Stimulated activated CD8-positive, alpha-beta memory T cell treated with anti-CD3 and anti-CD28 coated beads, Interleukin-2, amount 100 ng/mL, for 48 hours (primary cell): ENCODE results near the gene TBX21.
"Not testable (repeated sequence)": the region's sequence is repeated elsewhere in the genome, so short reads cannot be mapped to it uniquely, and the experiment has no call there.

Experiments
- DNase-seq, 2 donors: peaks; one replicate each; pipeline ENCODE4 v3.0.0-alpha.2; 2020; ENCODE audit warnings: low read depth in 2 of 2

TBX21 gene

DNA sequence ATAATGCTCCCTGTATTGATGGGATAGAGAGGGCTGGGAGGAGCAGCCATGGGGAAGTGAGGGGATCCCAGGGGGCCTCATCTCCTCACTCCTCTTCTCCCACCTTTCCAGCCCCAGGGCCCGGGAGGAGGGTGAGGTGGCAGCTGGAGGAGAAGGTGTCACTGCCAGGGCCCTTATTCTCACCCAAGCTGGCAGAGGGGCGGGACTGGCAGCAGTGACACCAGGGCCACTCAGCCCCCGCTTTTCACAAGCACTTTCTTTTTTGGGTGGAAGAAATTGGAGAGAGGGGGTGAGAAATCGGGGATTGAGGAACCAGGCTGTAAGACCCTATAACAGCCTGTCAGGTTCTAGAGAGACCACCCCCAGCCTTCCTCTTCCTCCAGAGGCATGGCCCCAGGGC, 2.4 kb upstream of the TBX21 start:
- DNase-seq = no peak

DNA sequence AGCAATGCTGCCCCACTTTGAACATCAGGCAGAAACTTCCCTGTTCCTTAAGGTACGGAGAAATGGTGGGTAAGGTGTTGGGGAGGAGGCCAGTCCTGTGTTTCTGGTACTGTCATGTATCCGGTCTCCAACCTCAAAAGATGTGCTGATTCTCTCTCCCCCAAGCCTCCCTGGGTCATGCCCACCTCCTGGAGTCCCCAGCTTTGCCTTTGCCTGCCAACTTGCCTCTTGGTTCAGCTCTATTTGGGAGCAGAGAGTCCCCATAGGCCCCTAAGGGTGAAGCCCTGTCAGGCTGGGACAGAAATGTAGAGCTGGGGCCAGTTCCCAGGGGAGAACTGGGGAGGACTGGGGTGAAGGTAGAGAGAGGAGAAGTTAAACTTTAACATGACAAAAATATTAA, 1.6 kb upstream of the TBX21 start:
- DNase-seq = no peak

DNA sequence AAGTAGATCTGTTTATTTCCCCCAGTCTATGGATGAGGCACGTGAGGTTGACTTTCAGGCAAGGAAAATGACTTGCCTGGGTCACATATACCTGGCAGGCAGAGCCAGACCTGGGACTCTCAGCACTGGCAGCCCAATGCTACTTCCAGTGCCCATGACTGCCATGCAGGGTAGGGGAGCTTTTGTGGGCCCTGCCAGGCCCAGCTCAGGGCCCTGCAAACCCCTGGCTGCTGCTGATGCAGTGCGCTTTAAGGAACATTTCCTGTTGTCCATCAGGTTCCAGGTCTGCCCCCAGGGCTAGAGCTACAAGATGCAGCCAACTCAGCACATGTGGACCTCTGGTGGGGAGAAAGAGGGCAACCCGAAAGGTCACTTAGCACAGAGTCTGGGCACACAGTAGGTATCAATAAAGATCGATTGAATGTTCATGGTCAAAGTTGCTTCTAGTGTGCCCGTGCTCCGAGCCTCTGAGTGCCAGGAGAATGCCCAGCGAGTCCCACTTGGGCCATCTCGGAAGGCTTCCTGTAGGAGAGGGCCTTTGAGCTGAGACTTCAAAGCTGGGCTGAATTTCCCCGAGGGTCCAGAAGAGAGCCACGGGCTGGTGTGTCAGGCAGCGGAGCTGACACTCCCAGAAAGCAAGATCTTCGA, 513 bp upstream of the TBX21 start:
- no peak for DNase-seq

DNA sequence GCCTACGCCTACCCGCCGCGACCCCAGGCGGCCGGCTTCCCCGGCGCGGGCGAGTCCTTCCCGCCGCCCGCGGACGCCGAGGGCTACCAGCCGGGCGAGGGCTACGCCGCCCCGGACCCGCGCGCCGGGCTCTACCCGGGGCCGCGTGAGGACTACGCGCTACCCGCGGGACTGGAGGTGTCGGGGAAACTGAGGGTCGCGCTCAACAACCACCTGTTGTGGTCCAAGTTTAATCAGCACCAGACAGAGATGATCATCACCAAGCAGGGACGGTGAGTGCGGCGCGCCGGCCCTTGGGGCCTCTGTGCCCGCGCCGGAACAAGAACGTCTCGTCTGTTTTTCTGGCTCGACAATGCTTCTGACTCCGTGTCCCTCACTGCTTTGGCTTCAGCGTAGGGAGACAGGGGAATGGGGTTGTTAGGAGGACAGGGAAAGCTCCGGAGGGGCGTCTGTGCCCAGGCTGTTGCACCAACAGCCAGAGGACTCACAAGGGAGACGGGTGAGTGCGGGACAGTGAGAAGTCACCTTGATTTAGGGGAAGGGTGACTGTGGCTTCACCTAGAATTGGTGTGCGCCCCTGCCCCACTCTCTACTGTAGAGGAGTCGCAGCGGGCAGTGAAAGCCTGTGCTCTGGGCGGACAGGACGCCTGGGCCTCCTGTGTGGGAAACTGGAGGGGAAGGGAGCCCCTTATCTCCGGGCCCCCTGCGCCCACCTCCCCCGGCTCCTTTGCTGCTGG, 806 bp downstream of the TBX21 start:
- DNase-seq = no peak

DNA sequence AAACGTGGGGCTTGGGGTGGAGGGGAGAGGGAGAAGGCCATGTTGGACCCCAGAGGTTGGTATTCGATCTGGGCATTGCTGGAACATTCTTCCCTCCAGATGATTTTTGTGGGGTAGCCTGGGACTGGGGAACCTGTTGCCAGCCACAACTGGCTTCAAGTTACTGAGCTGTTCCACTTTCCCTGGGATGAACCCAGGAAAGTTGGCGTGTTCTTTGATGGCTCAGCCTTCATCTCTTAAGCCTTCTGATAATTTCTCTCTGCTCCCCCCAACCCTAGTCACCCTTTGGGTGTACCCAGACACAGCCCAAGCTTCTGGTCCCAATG, 2.1 kb downstream of the TBX21 start:
- DNase-seq = no peak

DNA sequence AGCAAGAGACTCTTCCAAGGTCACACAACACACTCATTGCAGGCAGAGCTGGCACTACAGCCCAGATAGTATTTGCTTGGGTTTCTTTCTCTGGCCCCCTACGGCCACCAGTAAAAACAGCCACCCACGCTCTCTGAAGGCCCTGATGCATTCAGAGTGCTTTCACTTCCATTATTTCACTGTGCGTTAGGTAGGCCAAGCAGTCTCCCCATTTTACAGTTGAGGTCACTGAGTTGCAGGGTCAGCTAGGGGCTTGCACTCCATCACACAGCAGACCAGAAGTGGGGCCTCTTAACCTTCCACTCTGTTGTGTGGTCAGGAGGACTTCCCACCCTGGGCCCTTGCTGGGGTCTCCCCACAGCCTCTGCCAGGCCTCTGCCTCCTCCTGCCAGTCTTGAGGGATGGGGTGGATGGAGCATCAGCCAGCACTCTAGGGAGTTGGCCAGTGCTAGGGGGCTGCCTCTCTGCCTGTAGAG, 2.5 kb downstream of the TBX21 start:
- DNase-seq = no peak

DNA sequence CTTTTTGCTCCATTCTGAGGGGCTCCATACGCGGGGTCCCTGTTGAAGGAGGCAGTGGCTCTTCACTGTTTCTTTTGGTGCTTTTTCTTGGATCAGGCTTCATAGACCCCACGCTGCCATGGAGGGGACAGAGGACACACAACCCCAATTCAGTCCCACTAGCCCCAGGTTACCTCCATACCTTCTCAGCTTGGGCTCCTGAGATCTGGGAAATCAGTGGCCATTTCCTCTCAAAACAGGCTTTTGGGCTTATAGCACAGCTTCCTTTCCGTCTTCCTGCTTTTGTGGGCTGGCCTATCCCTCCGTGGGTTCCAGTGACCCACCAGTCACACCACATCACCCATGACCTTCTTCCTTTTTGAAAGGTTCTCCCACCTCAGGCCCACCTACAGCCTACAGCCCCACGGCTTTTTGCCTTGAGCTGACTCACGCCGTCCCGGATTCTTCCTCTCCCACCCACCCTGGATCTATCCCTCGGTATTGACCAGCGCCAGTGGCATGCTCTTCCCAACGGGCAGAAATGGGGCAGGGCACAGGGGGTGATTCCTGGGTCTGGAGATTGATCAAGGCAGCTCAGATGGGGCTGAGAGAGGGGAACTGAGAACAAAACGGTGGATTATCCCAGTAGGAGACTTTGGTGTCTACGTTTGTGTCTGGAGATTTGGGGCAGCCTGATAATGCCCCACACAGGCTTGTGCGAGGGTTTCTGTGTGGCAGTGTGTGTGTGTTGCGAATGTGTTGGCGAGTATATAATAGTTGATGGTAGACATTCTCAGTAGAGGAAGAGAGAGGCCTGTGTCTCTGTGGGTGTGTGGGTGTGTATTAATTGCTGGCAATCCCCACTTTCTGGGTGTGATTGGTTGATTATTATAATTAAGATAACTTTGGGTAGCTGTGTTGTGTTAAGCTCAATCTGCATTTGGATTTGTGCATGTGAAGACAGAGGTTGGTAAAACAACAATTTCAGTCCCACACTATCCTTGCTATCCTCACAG, 3.8 kb downstream of the TBX21 start:
- no peak for DNase-seq

DNA sequence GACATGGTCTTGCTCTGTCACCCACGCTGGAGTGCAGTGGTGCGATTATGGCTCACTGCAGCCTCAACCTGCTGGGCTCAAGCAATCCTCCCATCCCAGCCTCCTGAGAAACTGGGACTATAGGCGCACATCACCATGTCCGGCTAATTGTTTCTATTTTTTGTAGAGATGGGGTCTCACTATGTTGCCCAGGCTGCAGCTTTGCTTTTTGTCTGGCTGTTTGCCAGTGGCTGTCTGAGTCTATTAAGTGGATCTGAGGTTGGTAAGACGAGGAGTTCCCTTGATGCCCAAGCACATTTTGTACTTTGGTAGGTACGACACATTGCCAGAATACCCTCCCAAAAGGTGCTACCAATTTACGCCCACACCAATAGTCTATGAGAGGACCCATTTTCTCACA, 5.1 kb downstream of the TBX21 start:
- DNase-seq = no peak

DNA sequence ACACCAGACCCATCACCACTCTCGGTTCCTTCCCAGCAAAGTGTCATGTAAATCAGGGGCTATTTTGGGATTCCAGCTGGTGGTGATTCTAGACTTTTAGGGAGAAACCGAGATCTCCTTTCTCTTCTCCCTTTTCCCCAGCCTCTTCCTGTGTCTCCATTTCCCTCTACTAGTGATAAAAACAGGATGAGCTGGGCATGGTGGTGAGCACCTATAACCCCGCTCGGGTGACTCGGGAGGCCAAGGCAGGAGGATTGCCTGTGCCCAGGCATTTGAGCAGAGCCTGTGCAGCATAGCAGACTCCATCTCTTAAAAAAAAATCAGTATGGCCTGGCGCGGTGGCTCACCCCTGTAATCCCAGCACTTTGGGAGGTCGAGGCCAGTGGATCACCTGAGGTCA, 6.1 kb downstream of the TBX21 start:
- no peak for DNase-seq

DNA sequence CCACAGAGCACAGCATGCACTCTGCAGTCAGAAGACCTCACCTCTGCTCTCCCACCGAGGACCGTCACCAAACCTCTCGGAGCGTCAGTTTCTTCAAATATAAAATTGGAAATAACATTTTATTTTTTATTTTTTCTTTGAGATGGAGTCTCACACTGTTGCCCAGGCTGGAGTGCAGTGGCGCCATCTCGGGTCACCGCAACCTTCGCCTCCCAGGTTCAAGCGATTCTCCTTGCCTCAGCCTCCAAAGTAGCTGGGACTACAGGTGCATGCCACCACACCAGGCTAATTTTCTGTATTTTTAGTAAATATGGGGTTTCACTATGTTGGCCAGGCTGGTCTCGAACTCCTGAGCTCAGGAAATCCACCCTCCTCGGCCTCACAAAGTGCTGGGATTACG, 6.9 kb downstream of the TBX21 start:
- DNase-seq = not testable (repeated sequence)

DNA sequence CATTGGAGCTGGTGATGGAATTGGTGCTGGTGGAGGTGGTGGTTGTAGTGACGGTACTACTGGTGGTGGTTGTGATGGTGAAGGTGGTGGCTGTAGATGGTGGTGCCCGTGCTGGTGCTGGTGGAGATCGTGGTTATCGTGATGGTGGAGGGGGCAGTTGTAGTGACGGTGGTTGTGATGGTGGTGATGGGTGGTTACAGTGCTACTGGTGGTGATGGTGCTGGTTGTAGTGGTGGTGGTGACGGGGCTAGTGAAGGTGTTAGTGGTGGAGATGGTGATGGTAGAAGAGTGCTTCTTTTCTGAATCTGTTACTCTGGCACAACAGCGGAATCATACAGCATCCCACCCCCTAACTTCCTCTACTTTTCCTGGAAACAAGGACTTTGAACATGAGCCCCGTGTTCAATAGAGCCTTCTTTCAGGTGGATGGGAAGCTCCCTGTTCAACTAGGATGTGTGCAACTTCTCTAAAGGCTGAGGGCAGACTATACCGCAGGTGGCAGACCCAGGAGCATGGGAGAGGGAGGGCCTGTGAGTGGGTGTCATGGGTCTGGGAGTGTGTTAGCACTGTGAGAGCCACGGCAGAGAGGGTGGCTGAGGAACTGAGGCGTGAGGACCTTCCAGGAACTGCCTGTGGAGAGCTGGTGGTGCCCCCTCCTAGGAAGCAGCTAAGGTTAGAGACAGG, 8.2 kb downstream of the TBX21 start:
- no peak for DNase-seq

DNA sequence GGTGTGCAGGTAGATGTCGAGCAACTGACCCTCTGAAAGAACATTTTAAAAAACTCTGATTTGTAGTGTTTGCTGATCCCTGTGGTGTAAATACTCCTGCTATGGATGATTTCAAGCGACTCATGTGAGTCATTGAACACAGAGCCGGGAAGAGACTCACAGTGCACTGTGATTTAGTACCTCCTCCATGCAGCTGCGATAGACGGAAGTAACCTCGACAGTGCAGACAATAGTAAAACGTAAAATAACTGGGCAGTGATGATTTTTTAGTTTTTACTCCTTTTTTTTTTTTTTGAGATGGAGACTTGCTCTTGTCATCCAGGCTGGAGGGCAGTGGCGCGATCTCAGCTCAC, 8.7 kb downstream of the TBX21 start:
- no peak for DNase-seq

DNA sequence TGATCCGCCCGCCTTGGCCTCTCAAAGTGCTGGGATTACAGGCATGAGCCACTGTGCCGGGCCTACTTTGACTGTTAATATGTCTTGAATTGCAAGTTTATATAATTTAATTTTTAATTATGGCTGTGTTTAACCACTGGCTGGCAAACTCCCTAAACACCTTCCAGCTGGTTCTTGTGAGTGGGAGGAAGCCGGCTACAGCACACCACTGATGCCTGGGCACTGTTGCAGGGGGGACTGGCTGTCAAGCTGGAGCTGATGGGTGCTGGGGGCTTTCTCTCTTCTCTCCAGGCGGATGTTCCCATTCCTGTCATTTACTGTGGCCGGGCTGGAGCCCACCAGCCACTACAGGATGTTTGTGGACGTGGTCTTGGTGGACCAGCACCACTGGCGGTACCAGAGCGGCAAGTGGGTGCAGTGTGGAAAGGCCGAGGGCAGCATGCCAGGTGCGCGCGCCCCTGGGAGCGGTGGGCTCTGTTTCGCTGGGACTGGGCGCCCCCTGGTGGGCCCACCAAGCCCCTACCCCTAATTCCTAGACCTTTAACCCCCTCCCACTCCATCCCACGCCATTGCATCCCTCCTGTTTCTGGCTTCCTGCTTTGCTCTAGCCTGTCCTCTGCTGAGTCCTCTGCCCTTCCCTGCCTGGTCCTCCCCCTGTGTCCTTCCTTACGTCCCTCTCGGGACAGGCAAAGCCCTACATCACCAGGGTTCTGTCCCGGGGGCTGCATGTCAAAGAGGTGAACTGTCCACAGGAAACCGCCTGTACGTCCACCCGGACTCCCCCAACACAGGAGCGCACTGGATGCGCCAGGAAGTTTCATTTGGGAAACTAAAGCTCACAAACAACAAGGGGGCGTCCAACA, 9.5 kb downstream of the TBX21 start:
- no peak for DNase-seq

DNA sequence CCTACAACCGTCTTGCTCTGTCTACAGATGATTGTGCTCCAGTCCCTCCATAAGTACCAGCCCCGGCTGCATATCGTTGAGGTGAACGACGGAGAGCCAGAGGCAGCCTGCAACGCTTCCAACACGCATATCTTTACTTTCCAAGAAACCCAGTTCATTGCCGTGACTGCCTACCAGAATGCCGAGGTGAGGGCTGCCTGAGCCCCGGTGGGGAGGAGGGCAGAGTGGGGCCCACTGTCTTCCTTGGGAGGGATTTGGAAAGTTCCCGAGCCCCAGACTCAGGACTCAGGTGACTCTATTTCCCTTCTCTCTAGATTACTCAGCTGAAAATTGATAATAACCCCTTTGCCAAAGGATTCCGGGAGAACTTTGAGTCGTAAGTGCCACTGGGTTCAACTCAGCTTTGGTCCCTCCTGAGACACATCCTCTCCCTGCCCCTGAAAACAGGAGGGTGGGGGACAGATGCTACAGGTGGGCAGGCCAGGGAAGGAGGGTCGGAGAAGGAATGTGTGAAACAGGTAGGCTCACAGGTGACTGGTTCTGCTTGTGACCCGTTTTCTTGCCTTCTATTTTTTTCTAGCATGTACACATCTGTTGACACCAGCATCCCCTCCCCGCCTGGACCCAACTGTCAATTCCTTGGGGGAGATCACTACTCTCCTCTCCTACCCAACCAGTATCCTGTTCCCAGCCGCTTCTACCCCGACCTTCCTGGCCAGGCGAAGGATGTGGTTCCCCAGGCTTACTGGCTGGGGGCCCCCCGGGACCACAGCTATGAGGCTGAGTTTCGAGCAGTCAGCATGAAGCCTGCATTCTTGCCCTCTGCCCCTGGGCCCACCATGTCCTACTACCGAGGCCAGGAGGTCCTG, 11.4 kb downstream of the TBX21 start:
- DNase-seq = no peak

DNA sequence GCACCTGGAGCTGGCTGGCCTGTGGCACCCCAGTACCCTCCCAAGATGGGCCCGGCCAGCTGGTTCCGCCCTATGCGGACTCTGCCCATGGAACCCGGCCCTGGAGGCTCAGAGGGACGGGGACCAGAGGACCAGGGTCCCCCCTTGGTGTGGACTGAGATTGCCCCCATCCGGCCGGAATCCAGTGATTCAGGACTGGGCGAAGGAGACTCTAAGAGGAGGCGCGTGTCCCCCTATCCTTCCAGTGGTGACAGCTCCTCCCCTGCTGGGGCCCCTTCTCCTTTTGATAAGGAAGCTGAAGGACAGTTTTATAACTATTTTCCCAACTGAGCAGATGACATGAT, 12.0 kb downstream of the TBX21 start:
- DNase-seq = no peak

DNA sequence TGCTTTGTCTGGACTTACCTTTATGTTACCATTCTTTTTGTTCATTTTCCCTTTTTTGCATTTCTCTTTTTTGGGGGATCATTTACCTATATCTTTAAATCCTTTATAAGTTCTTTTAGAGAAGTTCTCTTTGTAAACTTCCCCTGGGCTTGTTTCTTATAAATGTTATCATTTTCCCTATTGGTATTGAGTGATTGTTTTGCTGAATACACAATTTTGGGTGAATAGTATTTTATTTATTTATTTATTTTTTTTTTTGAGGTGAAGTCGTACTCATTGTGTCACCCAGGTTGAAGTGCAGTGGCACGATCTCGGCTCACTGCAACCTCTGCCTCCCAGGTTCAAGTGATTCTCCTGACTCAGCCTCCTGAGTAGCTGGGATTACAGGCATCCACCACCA, 18.4 kb downstream of the TBX21 start:
- DNase-seq = no peak

DNA sequence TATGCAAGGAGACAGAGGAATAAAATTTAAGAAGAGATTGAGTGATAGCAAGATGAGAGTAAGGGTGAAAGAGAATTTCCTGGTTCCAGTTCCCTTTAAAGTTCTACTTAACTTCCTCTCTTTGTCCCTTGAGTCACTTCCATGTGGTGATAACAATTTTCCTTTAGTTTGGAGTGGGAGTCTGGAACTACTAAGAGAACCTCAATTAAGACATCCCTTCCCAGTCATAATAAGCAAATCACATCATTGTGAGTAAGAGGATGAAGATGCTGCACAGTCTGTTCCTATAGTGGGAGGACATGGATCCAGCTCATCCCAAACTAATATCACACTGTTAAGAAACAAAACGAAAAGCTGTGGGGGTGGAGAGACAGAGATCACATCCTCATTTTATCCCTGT, 24.4 kb downstream of the TBX21 start:
- no peak for DNase-seq

DNA sequence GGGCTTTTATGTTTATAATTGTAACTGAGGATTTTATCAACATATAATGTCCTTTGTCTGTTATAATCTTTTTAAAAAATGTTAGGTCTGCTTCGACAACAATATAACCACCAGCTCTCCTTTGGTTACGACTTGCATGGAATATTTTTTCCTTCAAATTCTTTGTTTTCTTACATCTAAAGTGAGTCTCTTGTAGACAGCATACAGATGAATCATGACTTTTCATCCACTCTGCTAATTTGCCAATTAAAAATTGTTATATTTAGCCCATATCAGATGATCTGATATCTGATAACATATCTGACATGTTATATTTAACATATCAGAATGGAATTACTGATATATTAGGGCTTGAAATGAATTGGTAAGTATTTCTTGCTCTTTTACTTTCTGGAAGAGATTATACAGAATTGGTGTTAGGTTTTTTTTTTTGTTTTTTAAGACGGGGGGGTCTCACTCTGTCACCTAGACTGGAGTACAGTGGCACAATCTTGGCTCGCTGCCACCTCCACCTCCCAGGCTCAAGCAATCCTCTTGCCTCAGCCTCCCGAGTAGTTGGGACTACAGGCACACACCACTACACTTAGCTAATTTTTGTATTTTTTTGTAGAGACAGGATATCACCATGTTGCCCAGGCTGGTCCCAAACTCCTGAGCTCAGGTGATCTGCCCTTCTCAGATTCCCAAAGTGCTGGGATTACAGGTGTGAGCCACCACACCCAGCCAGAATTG, 27.5 kb downstream of the TBX21 start:
- no peak for DNase-seq

DNA sequence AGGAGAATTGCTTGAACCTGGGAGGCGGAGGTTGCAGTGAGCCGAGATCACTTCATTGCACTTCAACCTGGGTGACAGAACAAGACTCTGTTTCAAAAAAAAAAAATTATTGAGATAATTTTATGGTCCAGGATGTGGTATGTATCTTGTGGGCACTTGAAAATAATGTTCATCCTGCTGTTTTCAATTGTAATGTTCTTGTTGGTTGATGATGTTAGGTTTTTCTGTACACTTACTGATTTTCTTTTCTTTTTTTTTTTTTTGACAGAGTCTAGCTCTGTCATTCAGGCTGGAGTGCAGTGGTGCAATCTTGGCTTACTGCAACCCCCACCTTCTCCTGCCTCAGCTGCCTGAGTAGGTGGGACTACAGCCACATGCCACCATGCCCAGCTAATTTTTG, 29.7 kb downstream of the TBX21 start:
- DNase-seq = no peak
